HepG2 (cell line): ENCODE results near the gene PRRT2. TPM values are rescaled to one million over a fixed set of nuclear protein-coding genes. Genes with fewer than 3 reads are reported as not detected.

ENCODE experiments used
- ARID2 ChIP-seq: sonication (generic); formaldehyde crosslinking; IDR thresholded peaks from 2 replicates; pipeline ENCODE4 v1.8.1; 2022; ENCODE audit warnings: mild to moderate bottlenecking, missing genetic modification reagents, borderline replicate concordance
- ARID5B ChIP-seq: IDR thresholded peaks from 2 replicates; pipeline ENCODE4 v1.4.0; 2020; ENCODE audit warnings: mild to moderate bottlenecking, missing genetic modification reagents
- E2F2 ChIP-seq: sonication (generic); formaldehyde crosslinking; IDR thresholded peaks from 2 replicates; pipeline ENCODE4 v1.4.0; 2020; ENCODE audit warnings: missing genetic modification reagents, borderline replicate concordance
- JUNB ChIP-seq: sonication (generic); formaldehyde crosslinking; IDR thresholded peaks from 2 replicates; pipeline ENCODE4 v1.8.0; 2022; ENCODE audit warnings: missing genetic modification reagents, mild to moderate bottlenecking, borderline replicate concordance
- MATR3 ChIP-seq: sonication (generic); formaldehyde crosslinking; IDR thresholded peaks from 2 replicates; pipeline ENCODE4 v1.4.0; 2020; ENCODE audit warnings: missing genetic modification reagents
- NFE2L2 ChIP-seq: fragments of 150-350 bp; IDR thresholded peaks from 2 replicates; pipeline ENCODE4 v1.6.1; 2014; ENCODE audit warnings: low read length
- RFX5 ChIP-seq: IDR thresholded peaks from 2 replicates; pipeline ENCODE4 v1.6.1; 2011; ENCODE audit warnings: low read depth, low read length, improper control_type of control experiment
- STAG1 ChIP-seq: sonication (generic); formaldehyde crosslinking; IDR thresholded peaks from 2 replicates; pipeline ENCODE4 v1.4.0; 2020; ENCODE audit warnings: missing genetic modification reagents
- ZNF230 ChIP-seq: sonication (generic); formaldehyde crosslinking; IDR thresholded peaks from 2 replicates; pipeline ENCODE4 v1.4.0; 2020; ENCODE audit warnings: mild to moderate bottlenecking, missing genetic modification reagents
- ZNF44 ChIP-seq: sonication (generic); formaldehyde crosslinking; IDR thresholded peaks from 2 replicates; pipeline ENCODE4 v1.5.1; 2020; ENCODE audit warnings: mild to moderate bottlenecking, missing genetic modification reagents
- ZNF570 ChIP-seq: sonication (generic); formaldehyde crosslinking; IDR thresholded peaks from 2 replicates; pipeline ENCODE4 v1.4.0; 2020; ENCODE audit warnings: mild to moderate bottlenecking, missing genetic modification reagents, borderline replicate concordance
- polyA plus RNA-seq, 8 experiments: library from polyadenylated mRNA; depleted of rRNA in 3 of 8; stranded (reverse) in 7 of 8; unstranded in 1 of 8; fragments of >200 nt; fragmentation: Illumina TruSeq in 4 of 8; extraction: Trizol in 4 of 8; gene quantifications; 2 replicates each; pipeline versions ENCODE4 v1.2.1 to v1.2.3, GENCODE V29; 2011 to 2016; ENCODE audit warnings: low read depth in 4 of 8, missing spikeins in 1 of 8, mixed read lengths in 1 of 8; ENCODE audit not compliant: insufficient read depth in 1 of 8
- total RNA-seq, 5 experiments: library from RNA; depleted of rRNA; stranded (reverse); fragments of >200 nt; fragmentation: Illumina TruSeq; extraction: Trizol; gene quantifications; 2 replicates each; pipeline ENCODE4 v1.2.3, GENCODE V29; 2016; ENCODE audit warnings: low read depth in 1 of 5

The PRRT2 gene
- total and polyA plus RNA-seq, 2 of the 13 experiments (the other 11 are each of a cell fraction or from before 2014, with no cell fraction given), result 0.51 to 1.1 TPM

GRCh38 chr16:29808219-29808900, 3.6 kb upstream of the PRRT2 start (continued):
- no peak for TF ChIP-seq MATR3 (CRISPR knock-in tag)
- no peak for TF ChIP-seq ARID2
- 0 out of 2 replicates have a peak, but pooled peaks have one; percentile 18 for TF ChIP-seq RFX5
- no peak for TF ChIP-seq ARID5B (CRISPR knock-in tag)
- TF ChIP-seq ZNF570, result no peak
- no peak for TF ChIP-seq JUNB
- TF ChIP-seq ZNF44 (CRISPR knock-in tag), result no peak
- no peak for TF ChIP-seq E2F2 (CRISPR knock-in tag)
- 0 out of 2 replicates have a peak, but pooled peaks have one; percentile 16 for TF ChIP-seq NFE2L2
- no peak for TF ChIP-seq ZNF230 (CRISPR knock-in tag)
- no peak for TF ChIP-seq STAG1 (CRISPR knock-in tag)
